HepG2 (cell line): ENCODE results near the gene SOX13. TPM values are rescaled to one million over a fixed set of nuclear protein-coding genes. Genes with fewer than 3 reads are reported as not detected.

Source experiments
- ATAC-seq: fragments of 200-7000 bp; cut with Tn5 transposase; 3 replicates; pipeline ENCODE4 v1.9.1; 2020; ENCODE audit warnings: mild to moderate bottlenecking, moderate library complexity
- BruUV-seq: library from RNA; stranded (reverse); fragments of 400-500 nt; replicated peaks from 2 replicates; lab custom pipeline; 2021; lab: Mats Ljungman, UMichigan
- CTCF ChIA-PET: fragments of 300-600 bp; formaldehyde crosslinking; extraction: SDS; loops from one replicate; lab custom pipeline; 2021; ENCODE audit warnings: low total read pairs, inconsistent platforms, low intra/inter-chr PET ratio; lab: Yijun Ruan, JAX
- POLR2A ChIA-PET: fragments of 350-600 bp; sonication (Branson Sonifier 250); formaldehyde crosslinking; loops from one replicate; lab custom pipeline; 2020; ENCODE audit warnings: antibody characterized with exemption, inconsistent platforms; lab: Yijun Ruan, JAX
- DNase-seq: peaks from one replicate; pipeline ENCODE4 v3.0.0-alpha.2; 2015; ENCODE audit warnings: low spot score
- FAIRE-seq: peaks from 3 replicates; lab custom pipeline; 2011; peaks lifted over from hg19 to GRCh38; lab: Jason Lieb, UNC
- H2AFZ ChIP-seq: one replicate; pipeline ENCODE4 v1.6.1; 2011; ENCODE audit warnings: low read length, inconsistent platforms
- H3K27ac ChIP-seq: fragments of 300-600 bp; 3 replicates; pipeline ENCODE4 v1.8.0; 2011; ENCODE audit warnings: mixed run types, mild to moderate bottlenecking, mixed read lengths, low read length, inconsistent platforms; ENCODE audit not compliant: insufficient read depth; ENCODE audit errors: extremely low read length
- H3K27me3 ChIP-seq, 2 experiments: fragments of 200-600 bp in 1 of 2; 2 replicates in 1 of 2; 3 replicates in 1 of 2; pipeline versions ENCODE4 v1.6.0 to v1.8.0; 2011; ENCODE audit warnings: low read length in 2 of 2, mild to moderate bottlenecking in 2 of 2, moderate library complexity in 2 of 2, inconsistent platforms in 1 of 2; ENCODE audit not compliant: insufficient read depth in 2 of 2, control insufficient read depth in 1 of 2
- H3K36me3 ChIP-seq, 2 experiments: fragments of 200-600 bp in 1 of 2; replicated peaks in 1 of 2; 2 replicates in 1 of 2; 3 replicates in 1 of 2; pipeline versions ENCODE4 v1.5.1 to v1.8.0; 2011; ENCODE audit warnings: low read length in 2 of 2, inconsistent platforms in 1 of 2; ENCODE audit not compliant: insufficient read depth in 2 of 2, control insufficient read depth in 1 of 2
- H3K4me1 ChIP-seq: 2 replicates; pipeline ENCODE4 v1.5.1; 2012; ENCODE audit warnings: low read length, inconsistent platforms; ENCODE audit not compliant: insufficient read depth
- H3K4me2 ChIP-seq: 2 replicates; pipeline ENCODE4 v1.6.0; 2011; ENCODE audit warnings: low read depth, low read length, inconsistent platforms
- H3K4me3 ChIP-seq, 3 experiments: fragments of 200-600 bp in 1 of 3; sonication (generic), shearing (Covaris generic) in 1 of 3; replicated peaks in 1 of 3; 2 replicates each; pipeline ENCODE4 v1.5.1; 2011 to 2016; ENCODE audit warnings: low read length in 3 of 3, inconsistent platforms in 2 of 3, low read depth in 2 of 3, mild to moderate bottlenecking in 2 of 3, control low read depth in 1 of 3, mixed read lengths in 1 of 3; ENCODE audit not compliant: insufficient read depth in 1 of 3
- H3K79me2 ChIP-seq: one replicate; pipeline ENCODE4 v1.6.1; 2011; ENCODE audit warnings: low read length, inconsistent platforms; ENCODE audit not compliant: insufficient read depth
- H3K9ac ChIP-seq: 2 replicates; pipeline ENCODE4 v1.6.0; 2011; ENCODE audit warnings: mild to moderate bottlenecking, low read depth, low read length, inconsistent platforms; ENCODE audit not compliant: insufficient read depth
- H3K9me3 ChIP-seq: 2 replicates; pipeline ENCODE4 v1.5.1; 2012; ENCODE audit warnings: mild to moderate bottlenecking, low read length
- H4K20me1 ChIP-seq: 2 replicates; pipeline ENCODE4 v1.6.0; 2011; ENCODE audit warnings: inconsistent platforms, mild to moderate bottlenecking, low read length, moderate library complexity; ENCODE audit not compliant: insufficient read depth
- ATAD3A ChIP-seq: sonication (generic); formaldehyde crosslinking; IDR thresholded peaks from 2 replicates; pipeline ENCODE4 v1.4.0; 2020; ENCODE audit warnings: missing genetic modification reagents
- ETV6 ChIP-seq: sonication (generic); formaldehyde crosslinking; conservative IDR thresholded peaks from 2 replicates; pipeline ENCODE4 v1.4.0; 2020; ENCODE audit warnings: missing genetic modification reagents
- FOSL2 ChIP-seq: sonication (generic); formaldehyde crosslinking; IDR thresholded peaks from 2 replicates; pipeline ENCODE4 v1.4.0; 2020; ENCODE audit warnings: missing genetic modification reagents
- IRF2 ChIP-seq: IDR thresholded peaks from 2 replicates; pipeline ENCODE4 v1.6.1; 2018; ENCODE audit warnings: missing genetic modification reagents, missing compliant biosample characterization
- KLF15 ChIP-seq: sonication (generic); formaldehyde crosslinking; IDR thresholded peaks from 2 replicates; pipeline ENCODE4 v1.8.1; 2023; ENCODE audit warnings: borderline replicate concordance, mild to moderate bottlenecking, inconsistent platforms, missing genetic modification reagents, mixed read lengths
- MLX ChIP-seq: IDR thresholded peaks from 2 replicates; pipeline ENCODE4 v1.6.1; 2016
- PAX8 ChIP-seq: sonication (generic); formaldehyde crosslinking; IDR thresholded peaks from 2 replicates; pipeline ENCODE4 v1.8.0; 2022; ENCODE audit warnings: mild to moderate bottlenecking, missing genetic modification reagents, borderline replicate concordance
- POGZ ChIP-seq: sonication (generic); formaldehyde crosslinking; IDR thresholded peaks from 2 replicates; pipeline ENCODE4 v1.4.0; 2020; ENCODE audit warnings: mild to moderate bottlenecking, missing genetic modification reagents
- PRMT3 ChIP-seq: sonication (generic); formaldehyde crosslinking; IDR thresholded peaks from 2 replicates; pipeline ENCODE4 v1.8.1; 2022; ENCODE audit warnings: low read depth, mild to moderate bottlenecking, moderate library complexity, missing genetic modification reagents, borderline replicate concordance
- RBAK ChIP-seq: sonication (generic); formaldehyde crosslinking; IDR thresholded peaks from 2 replicates; pipeline ENCODE4 v1.5.1; 2020; ENCODE audit warnings: mild to moderate bottlenecking, missing genetic modification reagents
- SP2 ChIP-seq: sonication (generic); formaldehyde crosslinking; IDR thresholded peaks from 2 replicates; pipeline ENCODE4 v1.5.1; 2020; ENCODE audit warnings: mild to moderate bottlenecking, missing genetic modification reagents
- TAF15 ChIP-seq: fragments of 200-400 bp; formaldehyde crosslinking; IDR thresholded peaks from one replicate; pipeline ENCODE4 v1.6.1; 2018; ENCODE audit warnings: mild to moderate bottlenecking, low read depth, low read length; ENCODE audit not compliant: poor library complexity, severe bottlenecking
- TCF7 ChIP-seq: sonication (generic); IDR thresholded peaks from 2 replicates; pipeline ENCODE4 v1.6.1; 2016; ENCODE audit warnings: antibody characterized with exemption, low read depth
- ZMAT5 ChIP-seq: sonication (generic); formaldehyde crosslinking; IDR thresholded peaks from 2 replicates; pipeline ENCODE4 v1.5.0; 2020; ENCODE audit warnings: mild to moderate bottlenecking, low read depth, missing genetic modification reagents, borderline replicate concordance
- ZNF230 ChIP-seq: sonication (generic); formaldehyde crosslinking; IDR thresholded peaks from 2 replicates; pipeline ENCODE4 v1.4.0; 2020; ENCODE audit warnings: mild to moderate bottlenecking, missing genetic modification reagents
- ZNF430 ChIP-seq: sonication (generic); formaldehyde crosslinking; IDR thresholded peaks from 2 replicates; pipeline ENCODE4 v1.9.0; 2021; ENCODE audit warnings: mild to moderate bottlenecking, missing genetic modification reagents
- ZNF652 ChIP-seq: IDR thresholded peaks from 2 replicates; pipeline ENCODE4 v1.6.1; 2016; ENCODE audit warnings: low read depth, borderline replicate concordance
- ZNF670 ChIP-seq: sonication (generic); formaldehyde crosslinking; IDR thresholded peaks from 2 replicates; pipeline ENCODE4 v1.8.0; 2022; ENCODE audit warnings: mild to moderate bottlenecking, missing genetic modification reagents, borderline replicate concordance
- ZNF724P ChIP-seq: sonication (generic); formaldehyde crosslinking; IDR thresholded peaks from 2 replicates; pipeline ENCODE4 v1.8.0; 2022; ENCODE audit warnings: missing genetic modification reagents, borderline replicate concordance
- WGBS: methylation state at CpG from one replicate; pipeline ENCODE4 v1.1.6; 2017; ENCODE audit warnings: low lambda C conversion rate; 5-methylcytosine and 5-hydroxymethylcytosine counted together
- in situ Hi-C: cut with HindIII; loops from 2 replicates; pipeline ENCODE4 v1.10.0; 2017; ENCODE audit warnings: low pct_unique_long_range_greater_than_20kb; ENCODE audit not compliant: extremely low pct_ligation_motif_present
- intact Hi-C: fragments of 100-400 bp; cut with micrococcal nuclease; formaldehyde crosslinking; loops from one replicate; pipeline ENCODE4 v1.10.0; 2022; ENCODE audit not compliant: unreplicated experiment
- polyA plus RNA-seq, 8 experiments: library from polyadenylated mRNA; depleted of rRNA in 3 of 8; stranded (reverse) in 7 of 8; unstranded in 1 of 8; fragments of >200 nt; fragmentation: Illumina TruSeq in 4 of 8; extraction: Trizol in 4 of 8; gene quantifications; 2 replicates each; pipeline versions ENCODE4 v1.2.1 to v1.2.3, GENCODE V29; 2011 to 2016; ENCODE audit warnings: low read depth in 4 of 8, missing spikeins in 1 of 8, mixed read lengths in 1 of 8; ENCODE audit not compliant: insufficient read depth in 1 of 8
- total RNA-seq, 5 experiments: library from RNA; depleted of rRNA; stranded (reverse); fragments of >200 nt; fragmentation: Illumina TruSeq; extraction: Trizol; gene quantifications; 2 replicates each; pipeline ENCODE4 v1.2.3, GENCODE V29; 2016; ENCODE audit warnings: low read depth in 1 of 5
- TF ChIP-seq, protein P1 (sequence below): sonication (generic); formaldehyde crosslinking; IDR thresholded peaks from 2 replicates; pipeline ENCODE4 v1.8.1; 2023; ENCODE audit warnings: mild to moderate bottlenecking, inconsistent platforms, moderate library complexity, missing genetic modification reagents, borderline replicate concordance

The SOX13 gene
- total and polyA plus RNA-seq, 2 of the 13 experiments (the other 11 are each of a cell fraction or from before 2014, with no cell fraction given), result 13.3 to 15.8 TPM

GRCh38 chr1:204044448-204044847 lies 28.5 kb upstream of the SOX13 start:
- TF ChIP-seq ATAD3A (CRISPR knock-in tag), result no peak
- TF ChIP-seq PAX8 (CRISPR knock-in tag), result no peak
- no peak for TF ChIP-seq ZNF652 (CRISPR knock-in tag)
- no peak for TF ChIP-seq FOSL2 (CRISPR knock-in tag)
- no peak for TF ChIP-seq TAF15
- no peak for TF ChIP-seq ZNF430 (CRISPR knock-in tag)
- TF ChIP-seq SP2 (CRISPR knock-in tag), result no peak
- no peak for TF ChIP-seq ZNF724P (CRISPR knock-in tag)
- no peak for TF ChIP-seq ZMAT5 (CRISPR knock-in tag)
- Histone ChIP-seq H3K27ac (no peak overlapping the region), H2AFZ (no peak overlapping the region), H3K9me3 (no peaks in the 10 kb centered on the region), H3K4me3 (no peak overlapping the region), H3K36me3 (no peaks in the 10 kb centered on the region), H3K27me3 (peaks cover 0 to 17% of the 10 kb centered on the region in 2 experiments; a peak in 2 of 5 replicates), H3K4me2 (no peak overlapping the region), H3K79me2 (no peaks in the 10 kb centered on the region), H3K4me1 (peaks cover 16% of the 10 kb centered on the region), H3K9ac (no peak overlapping the region), H4K20me1 (no peaks in the 10 kb centered on the region)
- POLR2A ChIA-PET, result no interaction called here
- 11% methylated on average over 1 of the region's 1 CpG for WGBS
- in situ Hi-C loops, result no loop called here
- no peak for ATAC-seq
- intact Hi-C loops, result no loop called here
- no TSS peak for BruUV-seq
- CTCF ChIA-PET, result no interaction called here
- DNase-seq, result no peak
- no peak for FAIRE-seq

DNA sequence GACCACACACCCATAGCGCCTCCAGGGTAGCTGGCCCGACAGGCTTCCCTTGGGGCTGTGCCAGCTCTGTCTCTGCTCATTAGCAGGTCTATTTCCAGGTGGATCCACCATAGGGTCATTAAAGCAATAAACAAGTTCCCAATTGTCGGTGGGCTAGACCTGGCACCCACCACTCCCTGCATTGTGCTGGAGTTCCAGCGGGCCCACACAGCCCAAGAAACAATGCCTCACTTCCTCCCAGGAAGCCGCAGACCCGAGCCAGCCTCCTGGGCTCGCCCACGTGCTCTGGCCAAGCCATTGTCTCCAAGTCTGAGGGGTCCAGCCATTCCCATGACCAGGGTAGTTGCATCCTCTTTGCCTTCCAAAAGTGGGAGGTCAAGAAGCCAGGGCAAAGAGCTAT lies 27.5 kb upstream of the SOX13 start:
- no peak for FAIRE-seq
- H2AFZ ChIP-seq, result no peak overlapping the region
- TF ChIP-seq KLF15 (no peak), TCF7 (no peak), ZNF230 (CRISPR knock-in tag) (no peak), MLX (no peak), ETV6 (CRISPR knock-in tag) (no peak), ZNF670 (no peak), RBAK (no peak), POGZ (CRISPR knock-in tag) (no peak), PRMT3 (CRISPR knock-in tag) (no peak), IRF2 (no peak)
- TF ChIP-seq, protein P1, sequence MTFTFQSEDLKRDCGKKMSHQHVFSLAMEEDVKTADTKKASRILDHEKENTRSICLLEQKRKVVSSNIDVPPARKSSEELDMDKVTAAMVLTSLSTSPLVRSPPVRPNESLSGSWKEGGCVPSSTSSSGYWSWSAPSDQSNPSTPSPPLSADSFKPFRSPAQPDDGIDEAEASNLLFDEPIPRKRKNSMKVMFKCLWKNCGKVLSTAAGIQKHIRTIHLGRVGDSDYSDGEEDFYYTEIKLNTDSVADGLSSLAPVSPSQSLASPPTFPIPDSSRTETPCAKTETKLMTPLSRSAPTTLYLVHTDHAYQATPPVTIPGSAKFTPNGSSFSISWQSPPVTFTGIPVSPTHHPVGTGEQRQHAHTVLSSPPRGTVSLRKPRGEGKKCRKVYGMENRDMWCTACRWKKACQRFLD (CRISPR knock-in tag), result no peak

More for the DNA sequence above, 27.5 kb upstream of the SOX13 start:
- ATAC-seq (no peak), DNase-seq (no peak)
- no peaks in the 10 kb centered on the region for H4K20me1 ChIP-seq
- H3K79me2 ChIP-seq, result no peaks in the 10 kb centered on the region
- H3K27me3 ChIP-seq, result peaks cover 0 to 17% of the 10 kb centered on the region in 2 experiments; a peak in 2 of 5 replicates
- ChIA-PET POLR2A (no interaction called here), CTCF (no interaction called here)
- no peak overlapping the region for H3K9ac ChIP-seq
- intact Hi-C loops, result no loop called here
- 64% methylated on average over 3 of the region's 8 CpGs for WGBS
- no peak overlapping the region for H3K4me3 ChIP-seq
- in situ Hi-C loops, result no loop called here
- H3K4me1 ChIP-seq, result peaks cover 16% of the 10 kb centered on the region
- no peak overlapping the region for H3K4me2 ChIP-seq
- H3K36me3 ChIP-seq, result no peaks in the 10 kb centered on the region
- H3K9me3 ChIP-seq, result no peaks in the 10 kb centered on the region
- no TSS peak for BruUV-seq
- H3K27ac ChIP-seq, result no peak overlapping the region
